Activated naive CD4-positive, alpha-beta T cell treated with anti-CD3 and anti-CD28 coated beads, Interleukin-2, amount 50 U/mL, for 24 hours (primary cell): ENCODE results near the gene SMDT1.
"Not testable (repeated sequence)": the region's sequence is repeated elsewhere in the genome, so short reads cannot be mapped to it uniquely, and the experiment has no call there.

Source experiments
- H3K27ac Mint-ChIP-seq: one replicate; pipeline ENCODE4 v1.8.0; 2021; ENCODE audit warnings: mild to moderate bottlenecking, mixed read lengths
- H3K27me3 Mint-ChIP-seq: one replicate; pipeline ENCODE4 v1.8.0; 2021; ENCODE audit warnings: mixed read lengths
- H3K36me3 Mint-ChIP-seq: one replicate; pipeline ENCODE4 v1.8.0; 2021; ENCODE audit warnings: mixed read lengths
- H3K4me1 Mint-ChIP-seq: one replicate; pipeline ENCODE4 v1.8.0; 2021; ENCODE audit warnings: mixed read lengths
- H3K4me3 Mint-ChIP-seq: one replicate; pipeline ENCODE4 v1.8.0; 2021; ENCODE audit warnings: mild to moderate bottlenecking, mixed read lengths
- H3K9me3 Mint-ChIP-seq: one replicate; pipeline ENCODE4 v1.8.0; 2021; ENCODE audit warnings: mixed read lengths

Gene SMDT1

GRCh38 chr22:42120231-42121021 lies 40.9 kb downstream of the SMDT1 start:
- peak overlapping the region; percentile 81 for H3K4me3 Mint-ChIP-seq

GRCh38 chr22:42123529-42123928 lies 44.0 kb downstream of the SMDT1 start:
- H3K4me3 Mint-ChIP-seq, H3K27me3 Mint-ChIP-seq, H3K9me3 Mint-ChIP-seq, H3K36me3 Mint-ChIP-seq, H3K27ac Mint-ChIP-seq: not testable (repeated sequence)
- H3K4me1 Mint-ChIP-seq: peaks cover 41% of the 10 kb centered on the region

More at GRCh38 chr22:42120231-42121021, 40.9 kb downstream of the SMDT1 start:
- Mint-ChIP-seq H3K27ac (peak overlapping the region; percentile 94), H3K4me1 (peaks cover 43% of the 10 kb centered on the region)
- H3K36me3 Mint-ChIP-seq, H3K27me3 Mint-ChIP-seq, H3K9me3 Mint-ChIP-seq: not testable (repeated sequence)

GRCh38 chr22:42127606-42128005 lies 48.1 kb downstream of the SMDT1 start:
- no peaks in the 10 kb centered on the region for H3K27me3 Mint-ChIP-seq
- H3K9me3 Mint-ChIP-seq: no peaks in the 10 kb centered on the region
- no peak overlapping the region for H3K4me3 Mint-ChIP-seq
- no peaks in the 10 kb centered on the region for H3K36me3 Mint-ChIP-seq
- H3K27ac Mint-ChIP-seq: no peak overlapping the region
- H3K4me1 Mint-ChIP-seq: peaks cover under 1% of the 10 kb centered on the region

GRCh38 chr22:42128007-42128406 lies 48.5 kb downstream of the SMDT1 start:
- not testable (repeated sequence) for H3K4me3 Mint-ChIP-seq, H3K9me3 Mint-ChIP-seq, H3K36me3 Mint-ChIP-seq, H3K27ac Mint-ChIP-seq, H3K4me1 Mint-ChIP-seq, H3K27me3 Mint-ChIP-seq

GRCh38 chr22:42128776-42129694 lies 49.5 kb downstream of the SMDT1 start:
- not testable (repeated sequence) for H3K4me1 Mint-ChIP-seq, H3K36me3 Mint-ChIP-seq, H3K27me3 Mint-ChIP-seq, H3K27ac Mint-ChIP-seq, H3K4me3 Mint-ChIP-seq, H3K9me3 Mint-ChIP-seq

GRCh38 chr22:42130182-42130581 lies 50.7 kb downstream of the SMDT1 start:
- H3K27me3 Mint-ChIP-seq, H3K4me1 Mint-ChIP-seq, H3K4me3 Mint-ChIP-seq, H3K36me3 Mint-ChIP-seq, H3K27ac Mint-ChIP-seq, H3K9me3 Mint-ChIP-seq: not testable (repeated sequence)

- not testable (repeated sequence) for H3K4me3 Mint-ChIP-seq, H3K4me1 Mint-ChIP-seq, H3K9me3 Mint-ChIP-seq, H3K36me3 Mint-ChIP-seq, H3K27me3 Mint-ChIP-seq
- peak within 1 kb of the TSS; percentile 38 for H3K27ac Mint-ChIP-seq
Observed at GRCh38 chr22:42130639-42131431, 51.3 kb downstream of the SMDT1 start, which contains the start of gene CYP2D6. Gene CYP2D6 (minus strand): TSS chr22:42130810. CDS start chr22:42130791, 19 bp downstream.

GRCh38 chr22:42131562-42131961 lies 52.1 kb downstream of the SMDT1 start:
- Mint-ChIP-seq H3K4me1 (no peaks in the 10 kb centered on the region), H3K9me3 (no peaks in the 10 kb centered on the region), H3K4me3 (no peak overlapping the region), H3K36me3 (no peaks in the 10 kb centered on the region), H3K27ac (peak overlapping the region; percentile 38), H3K27me3 (no peaks in the 10 kb centered on the region)

GRCh38 chr22:42132457-42132856 lies 53.0 kb downstream of the SMDT1 start:
- Mint-ChIP-seq H3K4me3 (no peak overlapping the region), H3K9me3 (no peaks in the 10 kb centered on the region), H3K4me1 (no peaks in the 10 kb centered on the region), H3K27ac (peak overlapping the region; percentile 72), H3K27me3 (no peaks in the 10 kb centered on the region), H3K36me3 (no peaks in the 10 kb centered on the region)
